Astrocyte of the spinal cord (primary cell): ENCODE measurements around the gene LRP1B.
"Not testable (repeated sequence)": the region's sequence is repeated elsewhere in the genome, so short reads cannot be mapped to it uniquely, and the experiment has no call there.

ENCODE experiments used
- DNase-seq: peaks from one replicate; pipeline ENCODE4 v3.0.0; 2011; ENCODE audit warnings: low read depth, low spot score
- H3K4me3 ChIP-seq: 2 replicates; pipeline ENCODE4 v1.5.1; 2011; ENCODE audit warnings: low read depth, mild to moderate bottlenecking, low read length, moderate library complexity
- in situ Hi-C: cut with HindIII; loops from 2 replicates; pipeline ENCODE4 v1.10.0; 2017; ENCODE audit warnings: low sequenced_read_pairs
- TF ChIP-seq, protein P1 (sequence below): IDR thresholded peaks from 2 replicates; pipeline ENCODE4 v1.5.1; 2012; ENCODE audit warnings: low read depth, mild to moderate bottlenecking, low read length, inconsistent platforms

LRP1B gene

DNA sequence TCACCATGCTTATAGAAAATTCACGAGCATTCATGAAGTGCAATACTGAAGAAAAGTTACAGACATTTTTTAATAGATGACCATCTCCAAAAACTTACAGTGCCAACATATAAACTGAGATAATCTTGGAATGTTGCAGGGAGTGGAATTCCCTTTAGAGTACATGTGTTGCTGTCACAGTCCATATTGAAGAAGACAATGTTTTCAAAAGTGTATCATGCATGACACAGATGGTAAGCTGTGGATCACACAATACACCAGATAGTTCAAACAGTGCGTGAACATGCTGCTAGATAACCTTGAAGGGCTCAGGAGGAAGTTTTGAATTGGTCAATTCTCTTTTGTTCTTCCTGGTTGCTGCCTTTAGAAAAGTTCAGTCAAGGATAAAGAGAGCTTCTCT lies 1706.3 kb downstream of the LRP1B start:
- in situ Hi-C loops: no loop called here
- H3K4me3 ChIP-seq: no peak overlapping the region
- no peak for DNase-seq
- TF ChIP-seq, protein P1, sequence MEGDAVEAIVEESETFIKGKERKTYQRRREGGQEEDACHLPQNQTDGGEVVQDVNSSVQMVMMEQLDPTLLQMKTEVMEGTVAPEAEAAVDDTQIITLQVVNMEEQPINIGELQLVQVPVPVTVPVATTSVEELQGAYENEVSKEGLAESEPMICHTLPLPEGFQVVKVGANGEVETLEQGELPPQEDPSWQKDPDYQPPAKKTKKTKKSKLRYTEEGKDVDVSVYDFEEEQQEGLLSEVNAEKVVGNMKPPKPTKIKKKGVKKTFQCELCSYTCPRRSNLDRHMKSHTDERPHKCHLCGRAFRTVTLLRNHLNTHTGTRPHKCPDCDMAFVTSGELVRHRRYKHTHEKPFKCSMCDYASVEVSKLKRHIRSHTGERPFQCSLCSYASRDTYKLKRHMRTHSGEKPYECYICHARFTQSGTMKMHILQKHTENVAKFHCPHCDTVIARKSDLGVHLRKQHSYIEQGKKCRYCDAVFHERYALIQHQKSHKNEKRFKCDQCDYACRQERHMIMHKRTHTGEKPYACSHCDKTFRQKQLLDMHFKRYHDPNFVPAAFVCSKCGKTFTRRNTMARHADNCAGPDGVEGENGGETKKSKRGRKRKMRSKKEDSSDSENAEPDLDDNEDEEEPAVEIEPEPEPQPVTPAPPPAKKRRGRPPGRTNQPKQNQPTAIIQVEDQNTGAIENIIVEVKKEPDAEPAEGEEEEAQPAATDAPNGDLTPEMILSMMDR: no peak

DNA sequence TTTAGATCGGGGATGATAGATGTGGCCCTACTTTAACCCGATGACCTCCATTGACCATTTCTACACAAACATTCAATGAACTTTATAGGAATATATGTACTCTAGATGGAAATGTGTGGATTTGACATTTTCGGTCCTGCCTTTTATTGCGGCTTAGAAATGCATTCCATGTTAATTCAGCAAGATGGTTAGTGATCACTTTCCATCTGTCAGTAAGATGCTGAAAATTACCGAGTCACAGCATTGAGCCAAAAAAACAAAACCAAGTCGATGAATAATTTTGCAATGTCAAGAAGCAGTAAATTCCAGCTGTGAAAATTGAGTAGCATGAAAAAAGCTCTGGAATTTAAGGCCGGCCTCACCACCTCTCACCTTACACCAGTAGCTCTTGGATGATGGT lies 1708.1 kb downstream of the LRP1B start:
- in situ Hi-C loops: no loop called here
- DNase-seq: no peak
- TF ChIP-seq, protein P1: no peak
- no peak overlapping the region for H3K4me3 ChIP-seq

GRCh38 chr2:140417504-140417903 lies 1713.3 kb downstream of the LRP1B start:
- in situ Hi-C loops: no loop called here
- TF ChIP-seq, protein P1: no peak
- DNase-seq: no peak

DNA sequence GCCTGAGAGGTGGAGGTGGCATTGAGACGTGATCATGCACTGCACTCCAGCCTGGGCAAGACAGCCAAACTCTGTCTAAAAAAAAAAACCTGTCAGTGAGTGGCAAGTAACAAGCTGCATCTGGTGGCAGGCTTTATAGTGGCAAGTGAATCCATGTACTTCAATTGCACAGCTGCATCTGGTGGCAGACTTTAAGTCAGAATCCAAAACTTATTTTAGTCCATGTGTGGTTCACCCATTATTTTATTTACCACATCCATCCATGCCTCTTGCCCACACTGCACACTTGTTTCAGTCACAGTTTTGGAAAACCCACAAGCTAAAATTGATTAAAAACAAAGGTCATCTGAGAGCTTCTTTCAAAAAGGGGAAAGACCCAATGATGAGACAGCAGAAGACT lies 1714.2 kb downstream of the LRP1B start:
- no peak overlapping the region for H3K4me3 ChIP-seq
- in situ Hi-C loops: no loop called here
- TF ChIP-seq, protein P1: no peak
- no peak for DNase-seq

More at GRCh38 chr2:140417504-140417903, 1713.3 kb downstream of the LRP1B start:
- no peak overlapping the region for H3K4me3 ChIP-seq

DNA sequence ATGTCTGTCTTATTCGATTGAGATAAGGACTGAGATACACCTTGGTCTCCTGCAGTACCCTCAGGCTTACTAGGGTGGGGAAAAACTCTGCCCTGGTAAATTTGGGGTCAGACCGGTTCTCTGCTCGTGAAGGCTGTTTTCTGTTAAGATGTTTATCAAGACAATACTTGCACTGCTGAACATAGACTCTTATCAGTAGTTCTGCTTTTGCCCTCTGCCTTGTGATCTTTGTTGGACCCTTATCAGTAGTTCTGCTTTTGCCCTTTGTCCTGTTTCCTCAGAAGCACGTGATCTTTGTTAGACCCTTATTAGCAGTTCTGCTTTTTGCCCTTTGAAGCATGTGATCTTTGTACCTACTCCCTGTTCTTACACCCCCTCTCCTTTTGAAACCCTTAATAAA lies 1715.8 kb downstream of the LRP1B start:
- DNase-seq, H3K4me3 ChIP-seq, in situ Hi-C loops: not testable (repeated sequence)

GRCh38 chr2:140410695-140411094 lies 1720.1 kb downstream of the LRP1B start:
- in situ Hi-C loops: no loop called here
- TF ChIP-seq, protein P1: no peak
- DNase-seq: no peak
- H3K4me3 ChIP-seq: no peak overlapping the region

GRCh38 chr2:140401056-140401455 lies 1729.8 kb downstream of the LRP1B start:
- in situ Hi-C loops: no loop called here
- TF ChIP-seq, protein P1: no peak
- no peak overlapping the region for H3K4me3 ChIP-seq

More at GRCh38 chr2:140401056-140401455, 1729.8 kb downstream of the LRP1B start:
- DNase-seq: no peak
